Gastrocnemius medialis (tissue), 4 donors: ENCODE data around the gene ARL15.

Source experiments
- CTCF ChIP-seq, 5 experiments: fragments of 450-650 bp in 3 of 5; fragments of 200-600 bp in 2 of 5; sonication (generic) in 2 of 5; IDR thresholded peaks in 4 of 5; conservative IDR thresholded peaks in 1 of 5; 1 replicate in 4 of 5; 2 replicates in 1 of 5; pipeline ENCODE4 v1.5.1; 2016 to 2019; ENCODE audit warnings: antibody characterized with exemption in 5 of 5, mild to moderate bottlenecking in 3 of 5, moderate library complexity in 3 of 5
- POLR2A ChIP-seq, 2 donors: fragments of 450-650 bp; IDR thresholded peaks; one replicate each; pipeline ENCODE4 v1.6.1; 2017; ENCODE audit warnings: antibody characterized with exemption in 2 of 2, mild to moderate bottlenecking in 2 of 2, moderate library complexity in 2 of 2

GRCh38 chr5:54301849-54302248 lies 8.5 kb downstream of the ARL15 start:
- TF ChIP-seq POLR2A (IDR thresholded peaks at IDR 0.05) (no peak), CTCF (IDR thresholded peaks at IDR 0.05 in 4 of 5, conservative IDR thresholded peaks at IDR 0.05 in 1 of 5) (no peak)
